Activated CD4-positive, CD25-positive, alpha-beta regulatory T cell treated with anti-CD3 and anti-CD28 coated beads, Interleukin-2, amount 50 U/mL, for 72 hours (primary cell): ENCODE results near the gene PCDH9.

Source experiments
- DNase-seq: peaks from one replicate; pipeline ENCODE4 v3.0.0; 2021

Gene PCDH9

GRCh38 chr13:66965181-66965580 is 265.0 kb downstream of the PCDH9 start:
- no peak for DNase-seq

- no peak for DNase-seq
These were observed 267.2 kb downstream of the PCDH9 start for GRCh38 chr13:66962953-66963352.

- DNase-seq, result no peak
These were observed 271.5 kb downstream of the PCDH9 start for GRCh38 chr13:66958611-66959010.

- no peak for DNase-seq
These were observed 277.6 kb downstream of the PCDH9 start for GRCh38 chr13:66952507-66952906.

GRCh38 chr13:66951426-66951825 is 278.7 kb downstream of the PCDH9 start:
- DNase-seq, result no peak

- no peak for DNase-seq
These were observed 279.5 kb downstream of the PCDH9 start for GRCh38 chr13:66950666-66951065.

GRCh38 chr13:66948910-66949309 is 281.2 kb downstream of the PCDH9 start:
- no peak for DNase-seq

- no peak for DNase-seq
These were observed 286.6 kb downstream of the PCDH9 start for GRCh38 chr13:66943530-66943929.

- no peak for DNase-seq
These were observed 290.0 kb downstream of the PCDH9 start for GRCh38 chr13:66940113-66940512.

- no peak for DNase-seq
These were observed 292.7 kb downstream of the PCDH9 start for GRCh38 chr13:66937423-66937822.

- DNase-seq, result no peak
These were observed 296.1 kb downstream of the PCDH9 start for GRCh38 chr13:66933994-66934393.

GRCh38 chr13:66933527-66933926 is 296.6 kb downstream of the PCDH9 start:
- no peak for DNase-seq

GRCh38 chr13:66927562-66927961 is 302.6 kb downstream of the PCDH9 start:
- DNase-seq, result no peak

GRCh38 chr13:66926851-66927524 is 303.1 kb downstream of the PCDH9 start:
- DNase-seq, result no peak

- DNase-seq, result no peak
These were observed 303.8 kb downstream of the PCDH9 start for GRCh38 chr13:66926200-66926850.

GRCh38 chr13:66922444-66922843 is 307.7 kb downstream of the PCDH9 start:
- no peak for DNase-seq

- no peak for DNase-seq
These were observed 308.7 kb downstream of the PCDH9 start for GRCh38 chr13:66921437-66921836.

- no peak for DNase-seq
These were observed 314.4 kb downstream of the PCDH9 start for GRCh38 chr13:66915596-66916185.

- no peak for DNase-seq
These were observed 316.0 kb downstream of the PCDH9 start for GRCh38 chr13:66914155-66914554.

GRCh38 chr13:66911411-66911939 is 318.7 kb downstream of the PCDH9 start:
- no peak for DNase-seq

- no peak for DNase-seq
These were observed 330.2 kb downstream of the PCDH9 start for GRCh38 chr13:66899955-66900354.

GRCh38 chr13:66896933-66897332 is 333.2 kb downstream of the PCDH9 start:
- no peak for DNase-seq

- DNase-seq, result no peak
These were observed 334.4 kb downstream of the PCDH9 start for GRCh38 chr13:66895780-66896179.

- DNase-seq, result no peak
These were observed 334.8 kb downstream of the PCDH9 start for GRCh38 chr13:66895320-66895719.
